ENCODE results near the gene PRKCA.

Gene PRKCA

GRCh38 chr17:66423056-66423955, 120.9 kb downstream of the PRKCA start:
- Histone ChIP-seq H3K36me3 (replicated peaks) (no peaks in the 10 kb centered on the region), H3K27ac (no peak overlapping the region), H3K4me3 (ENCODE audit: low read depth, low read length) (no peak overlapping the region), H3K27me3 (replicated peaks) (no peaks in the 10 kb centered on the region)
- TF ChIP-seq, protein P1, sequence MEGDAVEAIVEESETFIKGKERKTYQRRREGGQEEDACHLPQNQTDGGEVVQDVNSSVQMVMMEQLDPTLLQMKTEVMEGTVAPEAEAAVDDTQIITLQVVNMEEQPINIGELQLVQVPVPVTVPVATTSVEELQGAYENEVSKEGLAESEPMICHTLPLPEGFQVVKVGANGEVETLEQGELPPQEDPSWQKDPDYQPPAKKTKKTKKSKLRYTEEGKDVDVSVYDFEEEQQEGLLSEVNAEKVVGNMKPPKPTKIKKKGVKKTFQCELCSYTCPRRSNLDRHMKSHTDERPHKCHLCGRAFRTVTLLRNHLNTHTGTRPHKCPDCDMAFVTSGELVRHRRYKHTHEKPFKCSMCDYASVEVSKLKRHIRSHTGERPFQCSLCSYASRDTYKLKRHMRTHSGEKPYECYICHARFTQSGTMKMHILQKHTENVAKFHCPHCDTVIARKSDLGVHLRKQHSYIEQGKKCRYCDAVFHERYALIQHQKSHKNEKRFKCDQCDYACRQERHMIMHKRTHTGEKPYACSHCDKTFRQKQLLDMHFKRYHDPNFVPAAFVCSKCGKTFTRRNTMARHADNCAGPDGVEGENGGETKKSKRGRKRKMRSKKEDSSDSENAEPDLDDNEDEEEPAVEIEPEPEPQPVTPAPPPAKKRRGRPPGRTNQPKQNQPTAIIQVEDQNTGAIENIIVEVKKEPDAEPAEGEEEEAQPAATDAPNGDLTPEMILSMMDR (IDR thresholded peaks at IDR 0.05; ENCODE audit: low read depth, low read length, missing control alignments), result no peak
- no peak for DNase-seq
- in situ Hi-C loops (cut with HindIII; ENCODE audit: low pct_ligation_motif_present, low sequenced_read_pairs), result no loop called here

DNA sequence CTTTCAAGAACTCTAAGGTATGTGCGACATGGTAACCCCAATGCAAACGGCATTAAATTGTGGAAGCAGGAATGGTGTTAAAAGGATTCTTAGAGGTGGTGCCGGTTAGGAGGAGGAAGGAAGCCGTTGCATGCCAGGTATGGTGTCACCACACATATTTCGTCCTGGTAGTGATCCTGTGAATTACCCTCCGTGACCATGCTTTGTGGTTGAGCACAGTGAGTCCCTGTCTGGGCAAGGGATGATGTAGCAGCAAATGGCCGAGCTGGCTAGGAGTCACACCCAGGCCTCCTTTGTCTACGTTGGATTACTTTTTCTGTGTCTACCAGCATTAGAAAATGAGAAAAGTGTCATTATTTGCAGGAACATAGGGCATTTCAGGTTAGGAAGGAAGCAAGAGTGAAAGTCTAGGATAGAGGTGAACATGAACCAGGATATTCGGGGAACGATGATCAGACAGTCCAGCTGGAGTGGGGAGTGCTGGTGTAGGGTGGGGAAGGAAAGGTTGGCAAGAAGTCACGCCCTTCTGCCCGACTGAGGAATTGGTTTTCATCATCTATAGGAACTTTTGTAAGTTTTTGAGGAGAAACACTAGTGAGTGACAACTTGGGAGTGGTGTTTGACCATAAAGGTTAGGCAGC, 123.5 kb downstream of the PRKCA start:
- in situ Hi-C loops (cut with HindIII; ENCODE audit: low pct_ligation_motif_present, low sequenced_read_pairs), result no loop called here
- Histone ChIP-seq H3K27ac (no peak overlapping the region), H3K27me3 (replicated peaks) (no peaks in the 10 kb centered on the region), H3K4me3 (ENCODE audit: low read depth, low read length) (no peak overlapping the region), H3K36me3 (replicated peaks) (no peaks in the 10 kb centered on the region)
- TF ChIP-seq, protein P1 (IDR thresholded peaks at IDR 0.05; ENCODE audit: low read depth, low read length, missing control alignments), result no peak
- no peak for DNase-seq

GRCh38 chr17:66426397-66427033, 124.1 kb downstream of the PRKCA start:
- TF ChIP-seq, protein P1 (IDR thresholded peaks at IDR 0.05; ENCODE audit: low read depth, low read length, missing control alignments), result peak; percentile 54
- no peaks in the 10 kb centered on the region for H3K36me3 ChIP-seq (replicated peaks)
- no peak for DNase-seq
- no peak overlapping the region for H3K27ac ChIP-seq
- H3K4me3 ChIP-seq (ENCODE audit: low read depth, low read length), result no peak overlapping the region
- H3K27me3 ChIP-seq (replicated peaks), result no peaks in the 10 kb centered on the region
- in situ Hi-C loops (cut with HindIII; ENCODE audit: low pct_ligation_motif_present, low sequenced_read_pairs), result no loop called here

DNA sequence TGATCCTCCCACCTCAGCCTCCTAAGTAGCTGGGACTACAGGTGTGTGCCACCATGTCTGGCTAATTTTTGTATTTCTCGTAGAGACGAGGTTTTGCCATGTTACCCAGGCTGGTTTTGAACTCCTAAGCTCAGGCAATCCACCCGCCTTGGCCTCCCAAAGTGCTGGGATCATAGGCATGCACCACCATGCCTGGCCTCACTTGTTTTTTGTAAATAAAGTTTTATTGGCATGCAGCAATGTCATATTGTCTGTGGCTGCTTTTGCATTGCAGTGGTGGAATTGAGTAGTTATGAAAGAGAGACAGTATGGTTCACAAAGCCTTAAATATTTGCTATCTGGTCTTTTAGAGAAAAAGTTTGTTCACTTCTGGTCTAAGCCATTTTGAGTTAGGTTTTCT, 124.7 kb downstream of the PRKCA start:
- Histone ChIP-seq H3K27ac (no peak overlapping the region), H3K27me3 (replicated peaks) (no peaks in the 10 kb centered on the region), H3K36me3 (replicated peaks) (no peaks in the 10 kb centered on the region), H3K4me3 (ENCODE audit: low read depth, low read length) (no peak overlapping the region)
- TF ChIP-seq, protein P1 (IDR thresholded peaks at IDR 0.05; ENCODE audit: low read depth, low read length, missing control alignments), result no peak
- in situ Hi-C loops (cut with HindIII; ENCODE audit: low pct_ligation_motif_present, low sequenced_read_pairs), result no loop called here
- no peak for DNase-seq

DNA sequence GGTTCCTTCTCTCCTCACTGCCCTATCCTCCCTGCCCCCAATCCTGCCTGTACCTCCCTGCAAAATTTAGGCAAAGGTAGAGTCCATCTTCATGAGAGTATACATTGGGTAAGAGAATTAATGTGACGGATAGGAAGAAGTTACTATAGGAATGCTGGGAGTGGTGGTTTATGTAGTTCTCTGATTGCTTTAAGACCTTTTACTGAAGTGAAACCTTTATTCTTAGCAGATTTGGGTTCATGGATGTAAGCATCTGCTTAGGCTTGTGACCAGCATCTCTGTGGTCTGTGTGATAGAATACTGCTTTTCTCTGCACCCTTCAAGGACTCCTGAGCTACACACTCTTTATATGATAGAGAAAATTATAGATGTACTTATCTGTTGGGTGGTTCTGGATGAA, 127.3 kb downstream of the PRKCA start:
- no peak overlapping the region for H3K27ac ChIP-seq

More for the DNA sequence above, 127.3 kb downstream of the PRKCA start:
- no peak overlapping the region for H3K4me3 ChIP-seq (ENCODE audit: low read depth, low read length)
- TF ChIP-seq, protein P1 (IDR thresholded peaks at IDR 0.05; ENCODE audit: low read depth, low read length, missing control alignments), result no peak
- in situ Hi-C loops (cut with HindIII; ENCODE audit: low pct_ligation_motif_present, low sequenced_read_pairs), result no loop called here
- H3K27me3 ChIP-seq (replicated peaks), result no peaks in the 10 kb centered on the region
- H3K36me3 ChIP-seq (replicated peaks), result no peaks in the 10 kb centered on the region
- no peak for DNase-seq

All from brain microvascular endothelial cell (primary cell).